ENCODE data around the gene PCDH9.
"Not testable (repeated sequence)": the region's sequence is repeated elsewhere in the genome, so short reads cannot be mapped to it uniquely, and the experiment has no call there.

Gene PCDH9

GRCh38 chr13:66881170-66881569 is 349.0 kb downstream of the PCDH9 start:
- DNase-seq: not testable (repeated sequence)

- DNase-seq: no peak
Observed at GRCh38 chr13:66879988-66880387, 350.1 kb downstream of the PCDH9 start.

GRCh38 chr13:66875264-66875663 is 354.9 kb downstream of the PCDH9 start:
- no peak for DNase-seq

- no peak for DNase-seq
Observed at GRCh38 chr13:66864627-66865026, 365.5 kb downstream of the PCDH9 start.

- DNase-seq: no peak
Observed at GRCh38 chr13:66860878-66861417, 369.2 kb downstream of the PCDH9 start.

- DNase-seq: no peak
Observed at GRCh38 chr13:66859934-66860877, 369.9 kb downstream of the PCDH9 start.

- no peak for DNase-seq
Observed at GRCh38 chr13:66859078-66859477, 371.1 kb downstream of the PCDH9 start.

GRCh38 chr13:66858163-66858562 is 372.0 kb downstream of the PCDH9 start:
- no peak for DNase-seq

GRCh38 chr13:66855131-66855530 is 375.0 kb downstream of the PCDH9 start:
- no peak for DNase-seq

GRCh38 chr13:66853564-66853963 is 376.6 kb downstream of the PCDH9 start:
- DNase-seq: no peak

GRCh38 chr13:66849706-66850105 is 380.4 kb downstream of the PCDH9 start:
- DNase-seq: no peak

- no peak for DNase-seq
Observed at GRCh38 chr13:66847541-66847940, 382.6 kb downstream of the PCDH9 start.

GRCh38 chr13:66845393-66845792 is 384.7 kb downstream of the PCDH9 start:
- no peak for DNase-seq

- no peak for DNase-seq
Observed at GRCh38 chr13:66844933-66845332, 385.2 kb downstream of the PCDH9 start.

- DNase-seq: no peak
Observed at GRCh38 chr13:66842766-66843165, 387.4 kb downstream of the PCDH9 start.

- DNase-seq: no peak
Observed at GRCh38 chr13:66840621-66841020, 389.5 kb downstream of the PCDH9 start.

GRCh38 chr13:66837246-66837645 is 392.9 kb downstream of the PCDH9 start:
- no peak for DNase-seq

- no peak for DNase-seq
Observed at GRCh38 chr13:66835040-66835628, 395.0 kb downstream of the PCDH9 start.

- no peak for DNase-seq
Observed at GRCh38 chr13:66830940-66831716, 399.0 kb downstream of the PCDH9 start.

- DNase-seq: no peak
Observed at GRCh38 chr13:66829803-66830202, 400.3 kb downstream of the PCDH9 start.

- no peak for DNase-seq
Observed at GRCh38 chr13:66826398-66826797, 403.7 kb downstream of the PCDH9 start.

GRCh38 chr13:66821551-66821950 is 408.6 kb downstream of the PCDH9 start:
- DNase-seq: no peak

GRCh38 chr13:66811455-66811854 is 418.7 kb downstream of the PCDH9 start:
- DNase-seq: no peak

Measured in KG1 (cell line).